IMR-90 (cell line): ENCODE measurements around the gene DNMT3A. TPM values are rescaled to one million over a fixed set of nuclear protein-coding genes. Genes with fewer than 3 reads are reported as not detected.
A peak's percentile ranks its signal among the peaks of the same experiment; 100 is the strongest.

ENCODE experiments used
- ATAC-seq: fragments of 200-7000 bp; cut with Tn5 transposase; 2 replicates; pipeline ENCODE4 v1.9.1; 2020; ENCODE audit warnings: low read depth, mild to moderate bottlenecking, moderate library complexity
- BruUV-seq: library from RNA; stranded (reverse); fragments of 400-500 nt; replicated peaks from 2 replicates; lab custom pipeline; 2021; lab: Mats Ljungman, UMichigan
- CTCF ChIA-PET: fragments of 300-600 bp; formaldehyde crosslinking; extraction: SDS; loops from one replicate; lab custom pipeline; 2021; ENCODE audit warnings: antibody characterized with exemption; lab: Yijun Ruan, JAX
- POLR2A ChIA-PET: fragments of 300-600 bp; sonication (Branson Sonifier 250); formaldehyde crosslinking; loops from one replicate; lab custom pipeline; 2022; ENCODE audit warnings: antibody characterized with exemption; ENCODE audit not compliant: unreplicated experiment; lab: Charles Lee
- DNase-seq: peaks from one replicate; pipeline ENCODE4 v3.0.0; 2013
- H2AFZ ChIP-seq: replicated peaks from 2 replicates; pipeline ENCODE3; 2013; ENCODE audit warnings: low read length, mild to moderate bottlenecking; ENCODE audit not compliant: poor library complexity
- H2AK5ac ChIP-seq: 2 replicates; pipeline ENCODE4 v1.6.1; 2013; ENCODE audit warnings: low read depth, low read length, inconsistent platforms
- H2AK9ac ChIP-seq: replicated peaks from 2 replicates; pipeline ENCODE3; 2013; ENCODE audit warnings: mild to moderate bottlenecking, low read depth, low read length, moderate library complexity; ENCODE audit not compliant: poor library complexity
- H2BK120ac ChIP-seq: 2 replicates; pipeline ENCODE4 v1.6.1; 2013; ENCODE audit warnings: low read depth, low read length, inconsistent platforms
- H2BK15ac ChIP-seq: 3 replicates; pipeline ENCODE4 v1.6.1; 2013; ENCODE audit warnings: low read depth, low read length, inconsistent platforms
- H2BK20ac ChIP-seq: 2 replicates; pipeline ENCODE4 v1.6.1; 2013; ENCODE audit warnings: low read depth, mild to moderate bottlenecking, inconsistent platforms, low read length, moderate library complexity
- H2BK5ac ChIP-seq: 2 replicates; pipeline ENCODE4 v1.6.1; 2013; ENCODE audit warnings: mild to moderate bottlenecking, low read depth, low read length, inconsistent platforms; ENCODE audit not compliant: poor library complexity, severe bottlenecking
- H3K14ac ChIP-seq: replicated peaks from 2 replicates; pipeline ENCODE4 v1.6.1; 2013; ENCODE audit warnings: low read depth, low read length, inconsistent platforms
- H3K18ac ChIP-seq: 2 replicates; pipeline ENCODE4 v1.6.1; 2013; ENCODE audit warnings: low read depth, low read length, control low read depth
- H3K23ac ChIP-seq: 2 replicates; pipeline ENCODE4 v1.6.1; 2013; ENCODE audit warnings: low read depth, low read length, inconsistent platforms
- H3K27ac ChIP-seq: 2 replicates; pipeline ENCODE4 v1.5.1; 2013; ENCODE audit warnings: mild to moderate bottlenecking, control low read depth, low read length; ENCODE audit not compliant: insufficient read depth
- H3K27me3 ChIP-seq: 2 replicates; pipeline ENCODE4 v1.6.1; 2013; ENCODE audit warnings: low read length; ENCODE audit not compliant: control insufficient read depth, insufficient read depth
- H3K36me3 ChIP-seq: 2 replicates; pipeline ENCODE4 v1.6.1; 2013; ENCODE audit warnings: low read length, mixed read lengths; ENCODE audit not compliant: control insufficient read depth, insufficient read depth
- H3K4ac ChIP-seq: 2 replicates; pipeline ENCODE4 v1.6.1; 2013; ENCODE audit warnings: low read depth, low read length, inconsistent platforms
- H3K4me1 ChIP-seq: 2 replicates; pipeline ENCODE4 v1.6.1; 2013; ENCODE audit warnings: low read length, mixed read lengths; ENCODE audit not compliant: control insufficient read depth, insufficient read depth
- H3K4me2 ChIP-seq: 2 replicates; pipeline ENCODE4 v1.6.1; 2013; ENCODE audit warnings: low read depth, mild to moderate bottlenecking, control low read depth, low read length, moderate library complexity
- H3K4me3 ChIP-seq: 2 replicates; pipeline ENCODE4 v1.5.1; 2013; ENCODE audit warnings: low read depth, mild to moderate bottlenecking, control low read depth, low read length, moderate library complexity; ENCODE audit not compliant: insufficient read depth
- H3K56ac ChIP-seq: 2 replicates; pipeline ENCODE4 v1.6.1; 2013; ENCODE audit warnings: low read length, inconsistent platforms; ENCODE audit not compliant: insufficient read depth; ENCODE audit errors: extremely low read depth
- H3K79me1 ChIP-seq, 2 experiments: 2 replicates each; pipeline ENCODE4 v1.6.1; 2013; ENCODE audit warnings: low read length in 2 of 2, inconsistent platforms in 1 of 2, low read depth in 1 of 2
- H3K9ac ChIP-seq: 2 replicates; pipeline ENCODE4 v1.6.1; 2013; ENCODE audit warnings: low read depth, low read length, control low read depth
- H3K9me1 ChIP-seq: 2 replicates; pipeline ENCODE4 v1.6.1; 2013; ENCODE audit warnings: low read length, inconsistent platforms; ENCODE audit not compliant: insufficient read depth
- H3K9me3 ChIP-seq: 2 replicates; pipeline ENCODE4 v1.6.1; 2013; ENCODE audit warnings: low read length; ENCODE audit not compliant: control insufficient read depth, insufficient read depth
- H4K20me1 ChIP-seq: 2 replicates; pipeline ENCODE4 v1.6.1; 2013; ENCODE audit warnings: low read length, inconsistent platforms; ENCODE audit not compliant: insufficient read depth
- H4K5ac ChIP-seq: 2 replicates; pipeline ENCODE4 v1.6.1; 2013; ENCODE audit warnings: mild to moderate bottlenecking, low read depth, low read length, control low read depth
- H4K8ac ChIP-seq, 2 experiments: 2 replicates each; pipeline ENCODE4 v1.6.1; 2013; ENCODE audit warnings: low read depth in 2 of 2, low read length in 2 of 2, control low read depth in 1 of 2, inconsistent platforms in 1 of 2
- H4K91ac ChIP-seq: 2 replicates; pipeline ENCODE4 v1.6.1; 2013; ENCODE audit warnings: low read depth, low read length, inconsistent platforms; ENCODE audit not compliant: insufficient read depth
- CTCF ChIP-seq: conservative IDR thresholded peaks from 2 replicates; pipeline ENCODE4 v1.5.1; 2012; ENCODE audit warnings: mild to moderate bottlenecking, low read depth, low read length, improper control_type of control experiment
- SMC3 ChIP-seq: fragments of 150-350 bp; IDR thresholded peaks from 2 replicates; pipeline ENCODE4 v1.6.1; 2016; ENCODE audit warnings: low read depth, mild to moderate bottlenecking, antibody characterized with exemption, low read length, moderate library complexity
- WGBS, 2 experiments: methylation state at CpG; one replicate each; pipeline versions ENCODE4 v1.1.5 to v1.1.7; 2013; ENCODE audit warnings: missing lambda C conversion rate in 2 of 2; ENCODE audit not compliant: insufficient read length in 1 of 2; ENCODE audit errors: extremely low coverage in 2 of 2; 5-methylcytosine and 5-hydroxymethylcytosine counted together
- dilution Hi-C: fragments of 300-500 bp; cut with HindIII; formaldehyde crosslinking; loops from one replicate; pipeline ENCODE4 v1.14.3; 2018; ENCODE audit warnings: low sequenced_read_pairs; ENCODE audit not compliant: unreplicated experiment
- in situ Hi-C: fragments of 300-500 bp; cut with MboI; formaldehyde crosslinking; loops from 3 replicates; pipeline ENCODE4 v1.14.3; 2019; ENCODE audit warnings: low sequenced_read_pairs, inconsistent platforms, mixed read lengths
- intact Hi-C: fragments of 100-400 bp; cut with micrococcal nuclease; formaldehyde crosslinking; loops from 2 replicates; pipeline ENCODE4 v1.10.0; 2022
- polyA plus RNA-seq, 3 experiments: library from polyadenylated mRNA; depleted of rRNA; stranded (reverse); fragments of >200 nt; gene quantifications; 2 replicates each; pipeline ENCODE4 v1.2.3, GENCODE V29; 2012; ENCODE audit warnings: low replicate concordance in 1 of 3
- total RNA-seq: library from RNA; depleted of rRNA; stranded (reverse); fragments of >200 nt; gene quantifications from 2 replicates; pipeline ENCODE4 v1.2.3, GENCODE V29; 2012

Gene DNMT3A
- total and polyA plus RNA-seq, 2 of the 4 experiments (the other 2 are of a cell fraction): 4.4 to 9.7 TPM

GRCh38 chr2:25276569-25277465 lies 64.9 kb downstream of the DNMT3A start:
- Histone ChIP-seq H3K79me1 (no peaks in the 10 kb centered on the region), H3K14ac (no peak overlapping the region), H3K4me2 (no peak overlapping the region), H2AFZ (peak overlapping the region; percentile 54), H4K8ac (no peak overlapping the region), H2AK5ac (no peak overlapping the region), H3K23ac (no peak overlapping the region), H4K20me1 (no peaks in the 10 kb centered on the region), H3K4me1 (peaks cover 5% of the 10 kb centered on the region), H3K9ac (no peak overlapping the region), H2AK9ac (peak overlapping the region; percentile 24), H2BK20ac (no peak overlapping the region), H4K91ac (no peak overlapping the region), H3K27me3 (no peaks in the 10 kb centered on the region), H2BK15ac (no peak overlapping the region), H3K4ac (no peak overlapping the region), H3K27ac (no peak overlapping the region), H3K36me3 (peaks cover 23% of the 10 kb centered on the region), H4K5ac (no peak overlapping the region), H3K4me3 (no peak overlapping the region), H3K56ac (no peak overlapping the region), H3K9me1 (0 out of 2 replicates have a peak, but pooled peaks cover 4% of the 10 kb centered on the region), H3K9me3 (no peaks in the 10 kb centered on the region), H2BK120ac (no peak overlapping the region), H2BK5ac (no peak overlapping the region), H3K18ac (no peak overlapping the region)
- TF ChIP-seq CTCF (0 out of 2 replicates have a peak, but pooled peaks have one; percentile 11), SMC3 (no peak)
- in situ Hi-C loops (no loop called here), intact Hi-C loops (no loop called here), dilution Hi-C loops (no loop called here)
- DNase-seq (no peak), ATAC-seq (no peak)
- 64% methylated on average over 15 of the region's 60 CpGs; no CpG with 5 or more reads in 1 of the 2 experiments for WGBS, 2 experiments
- CTCF ChIA-PET: interaction anchor here (0.6 kb wide), 1 partner anchor 388 kb away, joined by 3 read pairs; no protein-coding TSS in a partner anchor
- no TSS peak for BruUV-seq
- POLR2A ChIA-PET: no interaction called here
